GM23338 (cell line): ENCODE results near the gene SLC45A3. TPM values are rescaled to one million over a fixed set of nuclear protein-coding genes. Genes with fewer than 3 reads are reported as not detected.

Source experiments
- ATAC-seq: fragments of 200-7000 bp; cut with Tn5 transposase; 3 replicates; pipeline ENCODE4 v1.9.1; 2020
- DNase-seq: peaks from one replicate; pipeline ENCODE4 v3.0.0-alpha.2; 2015; ENCODE audit warnings: low spot score
- H2AFZ ChIP-seq: fragments of 200-600 bp; sonication (generic); 2 replicates; pipeline ENCODE4 v1.8.0; 2016; ENCODE audit warnings: antibody characterized with exemption, mild to moderate bottlenecking, moderate library complexity
- H3F3A ChIP-seq: fragments of 200-600 bp; sonication (generic); replicated peaks from 2 replicates; pipeline ENCODE4 v1.8.0; 2017; ENCODE audit warnings: antibody characterized with exemption, mixed run types, low read depth
- H3K27ac ChIP-seq: fragments of 200-600 bp; sonication (generic); 2 replicates; pipeline ENCODE4 v1.6.1; 2016; ENCODE audit warnings: low read depth
- H3K27me3 ChIP-seq: fragments of 200-600 bp; sonication (generic); 2 replicates; pipeline ENCODE4 v1.8.0; 2016; ENCODE audit warnings: mild to moderate bottlenecking, mixed run types, moderate library complexity; ENCODE audit not compliant: insufficient read depth
- H3K36me3 ChIP-seq: fragments of 200-600 bp; sonication (generic); 2 replicates; pipeline ENCODE4 v1.8.0; 2016; ENCODE audit warnings: mild to moderate bottlenecking; ENCODE audit not compliant: insufficient read depth
- H3K4me1 ChIP-seq: fragments of 200-600 bp; sonication (generic); 2 replicates; pipeline ENCODE4 v1.8.0; 2016; ENCODE audit warnings: mild to moderate bottlenecking, moderate library complexity; ENCODE audit not compliant: insufficient read depth
- H3K4me2 ChIP-seq: fragments of 200-600 bp; sonication (generic); 2 replicates; pipeline ENCODE4 v1.7.1; 2017; ENCODE audit warnings: mixed run types
- H3K4me3 ChIP-seq: fragments of 200-600 bp; sonication (generic); 2 replicates; pipeline ENCODE4 v1.6.1; 2016; ENCODE audit warnings: mixed run types
- H3K79me2 ChIP-seq: fragments of 200-600 bp; sonication (generic); replicated peaks from 2 replicates; pipeline ENCODE4 v1.8.0; 2017; ENCODE audit warnings: mild to moderate bottlenecking; ENCODE audit not compliant: insufficient read depth
- H3K9me2 ChIP-seq: fragments of 200-600 bp; sonication (generic); 2 replicates; pipeline ENCODE4 v1.8.0; 2017; ENCODE audit not compliant: insufficient read depth
- H4K20me1 ChIP-seq: fragments of 200-600 bp; sonication (generic); replicated peaks from 2 replicates; pipeline ENCODE4 v1.8.0; 2017; ENCODE audit warnings: mild to moderate bottlenecking; ENCODE audit not compliant: insufficient read depth
- H3K27ac Mint-ChIP-seq: 2 replicates; pipeline ENCODE4 v1.8.0; 2020; ENCODE audit warnings: inconsistent platforms, mild to moderate bottlenecking, moderate library complexity, mixed read lengths
- H3K27me3 Mint-ChIP-seq: 3 replicates; pipeline ENCODE4 v1.8.0; 2022; ENCODE audit warnings: low read depth, mild to moderate bottlenecking, moderate library complexity, mixed read lengths, inconsistent platforms; ENCODE audit not compliant: insufficient read depth, poor library complexity
- H3K36me3 Mint-ChIP-seq: 3 replicates; pipeline ENCODE4 v1.8.0; 2021; ENCODE audit warnings: low read depth, mild to moderate bottlenecking, inconsistent platforms, moderate library complexity, mixed read lengths
- H3K4me1 Mint-ChIP-seq: 3 replicates; pipeline ENCODE4 v1.8.0; 2020; ENCODE audit warnings: mild to moderate bottlenecking, inconsistent platforms, mixed read lengths
- H3K4me3 Mint-ChIP-seq: 3 replicates; pipeline ENCODE4 v1.8.0; 2021; ENCODE audit warnings: moderate library complexity, mild to moderate bottlenecking, inconsistent platforms, mixed read lengths
- H3K9me3 Mint-ChIP-seq: 3 replicates; pipeline ENCODE4 v1.8.0; 2020; ENCODE audit warnings: moderate library complexity, mild to moderate bottlenecking, inconsistent platforms, mixed read lengths
- CREB1 ChIP-seq: fragments of 250-450 bp; sonication (Bioruptor Pico); IDR thresholded peaks from 2 replicates; pipeline ENCODE4 v1.5.0; 2020; ENCODE audit warnings: low read depth, mild to moderate bottlenecking, moderate library complexity
- EZH2 ChIP-seq: fragments of 200-600 bp; sonication (generic); IDR thresholded peaks from one replicate; pipeline ENCODE4 v1.8.0; 2017; ENCODE audit warnings: antibody characterized with exemption, mild to moderate bottlenecking, low read depth; ENCODE audit not compliant: unreplicated experiment
- EZH2phosphoT487 ChIP-seq: fragments of 200-600 bp; sonication (generic); IDR thresholded peaks from one replicate; pipeline ENCODE4 v1.8.1; 2018; ENCODE audit warnings: antibody characterized with exemption; ENCODE audit not compliant: unreplicated experiment
- JUNB ChIP-seq: IDR thresholded peaks from one replicate; pipeline ENCODE4 v1.6.1; 2016; ENCODE audit warnings: antibody characterized with exemption; ENCODE audit not compliant: unreplicated experiment
- NANOG ChIP-seq: IDR thresholded peaks from 2 replicates; pipeline ENCODE4 v1.6.1; 2016; ENCODE audit warnings: antibody characterized with exemption, borderline replicate concordance
- POLR2AphosphoS5 ChIP-seq: IDR thresholded peaks from 2 replicates; pipeline ENCODE4 v1.6.1; 2016; ENCODE audit warnings: antibody characterized with exemption, low read depth
- STAT1 ChIP-seq: IDR thresholded peaks from one replicate; pipeline ENCODE4 v1.6.1; 2016; ENCODE audit warnings: antibody characterized with exemption; ENCODE audit not compliant: unreplicated experiment
- ZNF114 ChIP-seq: fragments of 250-450 bp; sonication (Bioruptor Pico); IDR thresholded peaks from 2 replicates; pipeline ENCODE4 v1.5.0; 2020; ENCODE audit warnings: mild to moderate bottlenecking, moderate library complexity
- ZNF331 ChIP-seq: fragments of 250-450 bp; sonication (Bioruptor Pico); IDR thresholded peaks from 2 replicates; pipeline ENCODE4 v1.5.0; 2020; ENCODE audit warnings: low read depth, mild to moderate bottlenecking, moderate library complexity
- polyA plus RNA-seq: library from polyadenylated mRNA; unstranded; fragments of >200 nt; fragmentation: Nextera tagmentation; extraction: Ambion mirVana; gene quantifications from 2 replicates; pipeline ENCODE4 v1.2.1, GENCODE V29; 2016
- total RNA-seq: library from RNA; depleted of rRNA; stranded (reverse); fragments of >200 nt; shearing (Covaris generic); gene quantifications from 2 replicates; pipeline ENCODE4 v1.2.3, GENCODE V29; 2014
- TF ChIP-seq, protein P1 (sequence below): IDR thresholded peaks from 2 replicates; pipeline ENCODE4 v1.6.1; 2016; ENCODE audit warnings: antibody characterized with exemption
- TF ChIP-seq, protein P2 (sequence below): fragments of 250-450 bp; sonication (Bioruptor Pico); IDR thresholded peaks from 2 replicates; pipeline ENCODE4 v1.5.0; 2020; ENCODE audit warnings: mild to moderate bottlenecking, moderate library complexity
- TF ChIP-seq, protein P3 (sequence below), 2 experiments: fragments of 200-600 bp in 1 of 2; sonication (generic) in 1 of 2; conservative IDR thresholded peaks; 2 replicates each; pipeline versions ENCODE4 v1.5.1 to v1.6.1; 2016 to 2017; ENCODE audit warnings: antibody characterized with exemption in 2 of 2, low read depth in 2 of 2, mild to moderate bottlenecking in 2 of 2, moderate library complexity in 1 of 2
- TF ChIP-seq, protein P4 (sequence below): IDR thresholded peaks from one replicate; pipeline ENCODE4 v1.6.1; 2018; ENCODE audit warnings: antibody characterized with exemption; ENCODE audit not compliant: unreplicated experiment

The SLC45A3 gene
- total and polyA plus RNA-seq, 2 experiments from 2014 or later, result 4.7 to 16.0 TPM

DNA sequence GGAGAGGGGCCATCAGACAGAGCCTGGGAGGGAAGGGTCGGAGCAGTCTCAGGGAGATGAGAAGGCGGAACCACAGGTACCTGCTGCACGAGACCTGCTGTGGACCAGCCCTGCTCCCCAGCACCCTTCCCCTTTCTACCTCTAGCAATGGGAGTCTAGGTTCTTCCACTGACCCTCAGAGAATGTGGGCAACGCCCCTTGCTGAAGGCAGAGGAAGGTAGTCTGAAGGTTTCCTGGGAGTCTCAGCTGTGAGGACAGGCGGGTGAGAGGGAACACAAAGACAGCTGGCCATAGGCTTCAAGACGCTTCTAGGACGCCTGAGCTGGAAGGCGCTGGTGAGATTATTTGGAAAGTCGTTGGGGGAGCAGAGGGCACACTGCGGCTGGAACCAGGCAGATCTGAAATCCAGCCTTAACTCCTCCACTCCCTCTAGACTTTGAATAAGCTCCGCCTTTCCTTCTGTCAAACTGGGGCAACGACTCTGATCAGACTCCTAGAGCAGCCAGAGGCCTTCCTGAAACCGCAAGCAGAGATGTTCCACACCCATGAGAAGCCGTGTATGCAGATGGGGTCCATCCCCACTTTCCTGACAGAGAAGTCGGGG is 18.1 kb downstream of the SLC45A3 start:
- no peak overlapping the region for H3K27ac ChIP-seq
- H3K36me3 Mint-ChIP-seq, result peaks cover 6% of the 10 kb centered on the region; the same call in 2 of the 3 replicates
- peaks cover 12% of the 10 kb centered on the region; the same call in 1 of the 2 replicates for H3K79me2 ChIP-seq
- peaks cover 8% of the 10 kb centered on the region; the same call in 1 of the 2 replicates for H3K4me1 ChIP-seq
- no peak overlapping the region for H3K4me3 Mint-ChIP-seq
- H3K9me2 ChIP-seq, result no peaks in the 10 kb centered on the region
- no peak overlapping the region for H3K27ac Mint-ChIP-seq
- no peaks in the 10 kb centered on the region; the same call in none of the 2 replicates for H4K20me1 ChIP-seq
- no peaks in the 10 kb centered on the region for H3K36me3 ChIP-seq
- no peak overlapping the region for H3K4me2 ChIP-seq
- no peak overlapping the region for H2AFZ ChIP-seq
- H3F3A ChIP-seq, result peaks cover 8% of the 10 kb centered on the region; the same call in 1 of the 2 replicates
- TF ChIP-seq, protein P1, sequence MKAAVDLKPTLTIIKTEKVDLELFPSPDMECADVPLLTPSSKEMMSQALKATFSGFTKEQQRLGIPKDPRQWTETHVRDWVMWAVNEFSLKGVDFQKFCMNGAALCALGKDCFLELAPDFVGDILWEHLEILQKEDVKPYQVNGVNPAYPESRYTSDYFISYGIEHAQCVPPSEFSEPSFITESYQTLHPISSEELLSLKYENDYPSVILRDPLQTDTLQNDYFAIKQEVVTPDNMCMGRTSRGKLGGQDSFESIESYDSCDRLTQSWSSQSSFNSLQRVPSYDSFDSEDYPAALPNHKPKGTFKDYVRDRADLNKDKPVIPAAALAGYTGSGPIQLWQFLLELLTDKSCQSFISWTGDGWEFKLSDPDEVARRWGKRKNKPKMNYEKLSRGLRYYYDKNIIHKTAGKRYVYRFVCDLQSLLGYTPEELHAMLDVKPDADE, result no peak
- no peak for TF ChIP-seq STAT1
- no peak for TF ChIP-seq JUNB
- TF ChIP-seq POLR2AphosphoS5, result no peak
- TF ChIP-seq ZNF331, result no peak
- TF ChIP-seq, protein P2, sequence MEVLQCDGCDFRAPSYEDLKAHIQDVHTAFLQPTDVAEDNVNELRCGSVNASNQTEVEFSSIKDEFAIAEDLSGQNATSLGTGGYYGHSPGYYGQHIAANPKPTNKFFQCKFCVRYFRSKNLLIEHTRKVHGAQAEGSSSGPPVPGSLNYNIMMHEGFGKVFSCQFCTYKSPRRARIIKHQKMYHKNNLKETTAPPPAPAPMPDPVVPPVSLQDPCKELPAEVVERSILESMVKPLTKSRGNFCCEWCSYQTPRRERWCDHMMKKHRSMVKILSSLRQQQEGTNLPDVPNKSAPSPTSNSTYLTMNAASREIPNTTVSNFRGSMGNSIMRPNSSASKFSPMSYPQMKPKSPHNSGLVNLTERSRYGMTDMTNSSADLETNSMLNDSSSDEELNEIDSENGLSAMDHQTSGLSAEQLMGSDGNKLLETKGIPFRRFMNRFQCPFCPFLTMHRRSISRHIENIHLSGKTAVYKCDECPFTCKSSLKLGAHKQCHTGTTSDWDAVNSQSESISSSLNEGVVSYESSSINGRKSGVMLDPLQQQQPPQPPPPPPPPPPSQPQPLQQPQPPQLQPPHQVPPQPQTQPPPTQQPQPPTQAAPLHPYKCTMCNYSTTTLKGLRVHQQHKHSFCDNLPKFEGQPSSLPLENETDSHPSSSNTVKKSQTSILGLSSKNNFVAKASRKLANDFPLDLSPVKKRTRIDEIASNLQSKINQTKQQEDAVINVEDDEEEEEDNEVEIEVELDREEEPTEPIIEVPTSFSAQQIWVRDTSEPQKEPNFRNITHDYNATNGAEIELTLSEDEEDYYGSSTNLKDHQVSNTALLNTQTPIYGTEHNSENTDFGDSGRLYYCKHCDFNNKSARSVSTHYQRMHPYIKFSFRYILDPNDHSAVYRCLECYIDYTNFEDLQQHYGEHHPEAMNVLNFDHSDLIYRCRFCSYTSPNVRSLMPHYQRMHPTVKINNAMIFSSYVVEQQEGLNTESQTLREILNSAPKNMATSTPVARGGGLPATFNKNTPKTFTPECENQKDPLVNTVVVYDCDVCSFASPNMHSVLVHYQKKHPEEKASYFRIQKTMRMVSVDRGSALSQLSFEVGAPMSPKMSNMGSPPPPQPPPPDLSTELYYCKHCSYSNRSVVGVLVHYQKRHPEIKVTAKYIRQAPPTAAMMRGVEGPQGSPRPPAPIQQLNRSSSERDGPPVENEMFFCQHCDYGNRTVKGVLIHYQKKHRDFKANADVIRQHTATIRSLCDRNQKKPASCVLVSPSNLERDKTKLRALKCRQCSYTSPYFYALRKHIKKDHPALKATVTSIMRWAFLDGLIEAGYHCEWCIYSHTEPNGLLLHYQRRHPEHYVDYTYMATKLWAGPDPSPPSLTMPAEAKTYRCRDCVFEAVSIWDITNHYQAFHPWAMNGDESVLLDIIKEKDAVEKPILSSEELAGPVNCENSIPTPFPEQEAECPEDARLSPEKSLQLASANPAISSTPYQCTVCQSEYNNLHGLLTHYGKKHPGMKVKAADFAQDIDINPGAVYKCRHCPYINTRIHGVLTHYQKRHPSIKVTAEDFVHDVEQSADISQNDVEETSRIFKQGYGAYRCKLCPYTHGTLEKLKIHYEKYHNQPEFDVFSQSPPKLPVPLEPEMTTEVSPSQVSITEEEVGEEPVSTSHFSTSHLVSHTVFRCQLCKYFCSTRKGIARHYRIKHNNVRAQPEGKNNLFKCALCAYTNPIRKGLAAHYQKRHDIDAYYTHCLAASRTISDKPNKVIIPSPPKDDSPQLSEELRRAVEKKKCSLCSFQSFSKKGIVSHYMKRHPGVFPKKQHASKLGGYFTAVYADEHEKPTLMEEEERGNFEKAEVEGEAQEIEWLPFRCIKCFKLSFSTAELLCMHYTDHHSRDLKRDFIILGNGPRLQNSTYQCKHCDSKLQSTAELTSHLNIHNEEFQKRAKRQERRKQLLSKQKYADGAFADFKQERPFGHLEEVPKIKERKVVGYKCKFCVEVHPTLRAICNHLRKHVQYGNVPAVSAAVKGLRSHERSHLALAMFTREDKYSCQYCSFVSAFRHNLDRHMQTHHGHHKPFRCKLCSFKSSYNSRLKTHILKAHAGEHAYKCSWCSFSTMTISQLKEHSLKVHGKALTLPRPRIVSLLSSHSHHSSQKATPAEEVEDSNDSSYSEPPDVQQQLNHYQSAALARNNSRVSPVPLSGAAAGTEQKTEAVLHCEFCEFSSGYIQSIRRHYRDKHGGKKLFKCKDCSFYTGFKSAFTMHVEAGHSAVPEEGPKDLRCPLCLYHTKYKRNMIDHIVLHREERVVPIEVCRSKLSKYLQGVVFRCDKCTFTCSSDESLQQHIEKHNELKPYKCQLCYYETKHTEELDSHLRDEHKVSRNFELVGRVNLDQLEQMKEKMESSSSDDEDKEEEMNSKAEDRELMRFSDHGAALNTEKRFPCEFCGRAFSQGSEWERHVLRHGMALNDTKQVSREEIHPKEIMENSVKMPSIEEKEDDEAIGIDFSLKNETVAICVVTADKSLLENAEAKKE, result no peak
- TF ChIP-seq, protein P3, sequence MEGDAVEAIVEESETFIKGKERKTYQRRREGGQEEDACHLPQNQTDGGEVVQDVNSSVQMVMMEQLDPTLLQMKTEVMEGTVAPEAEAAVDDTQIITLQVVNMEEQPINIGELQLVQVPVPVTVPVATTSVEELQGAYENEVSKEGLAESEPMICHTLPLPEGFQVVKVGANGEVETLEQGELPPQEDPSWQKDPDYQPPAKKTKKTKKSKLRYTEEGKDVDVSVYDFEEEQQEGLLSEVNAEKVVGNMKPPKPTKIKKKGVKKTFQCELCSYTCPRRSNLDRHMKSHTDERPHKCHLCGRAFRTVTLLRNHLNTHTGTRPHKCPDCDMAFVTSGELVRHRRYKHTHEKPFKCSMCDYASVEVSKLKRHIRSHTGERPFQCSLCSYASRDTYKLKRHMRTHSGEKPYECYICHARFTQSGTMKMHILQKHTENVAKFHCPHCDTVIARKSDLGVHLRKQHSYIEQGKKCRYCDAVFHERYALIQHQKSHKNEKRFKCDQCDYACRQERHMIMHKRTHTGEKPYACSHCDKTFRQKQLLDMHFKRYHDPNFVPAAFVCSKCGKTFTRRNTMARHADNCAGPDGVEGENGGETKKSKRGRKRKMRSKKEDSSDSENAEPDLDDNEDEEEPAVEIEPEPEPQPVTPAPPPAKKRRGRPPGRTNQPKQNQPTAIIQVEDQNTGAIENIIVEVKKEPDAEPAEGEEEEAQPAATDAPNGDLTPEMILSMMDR (conservative IDR thresholded peaks at IDR 0.05; ENCODE audit: low read depth in 2 of 2), result no peak
- no peak for TF ChIP-seq NANOG
- no peak for TF ChIP-seq EZH2
- no peak for TF ChIP-seq ZNF114 (CRISPR knock-in tag)
- TF ChIP-seq, protein P4, sequence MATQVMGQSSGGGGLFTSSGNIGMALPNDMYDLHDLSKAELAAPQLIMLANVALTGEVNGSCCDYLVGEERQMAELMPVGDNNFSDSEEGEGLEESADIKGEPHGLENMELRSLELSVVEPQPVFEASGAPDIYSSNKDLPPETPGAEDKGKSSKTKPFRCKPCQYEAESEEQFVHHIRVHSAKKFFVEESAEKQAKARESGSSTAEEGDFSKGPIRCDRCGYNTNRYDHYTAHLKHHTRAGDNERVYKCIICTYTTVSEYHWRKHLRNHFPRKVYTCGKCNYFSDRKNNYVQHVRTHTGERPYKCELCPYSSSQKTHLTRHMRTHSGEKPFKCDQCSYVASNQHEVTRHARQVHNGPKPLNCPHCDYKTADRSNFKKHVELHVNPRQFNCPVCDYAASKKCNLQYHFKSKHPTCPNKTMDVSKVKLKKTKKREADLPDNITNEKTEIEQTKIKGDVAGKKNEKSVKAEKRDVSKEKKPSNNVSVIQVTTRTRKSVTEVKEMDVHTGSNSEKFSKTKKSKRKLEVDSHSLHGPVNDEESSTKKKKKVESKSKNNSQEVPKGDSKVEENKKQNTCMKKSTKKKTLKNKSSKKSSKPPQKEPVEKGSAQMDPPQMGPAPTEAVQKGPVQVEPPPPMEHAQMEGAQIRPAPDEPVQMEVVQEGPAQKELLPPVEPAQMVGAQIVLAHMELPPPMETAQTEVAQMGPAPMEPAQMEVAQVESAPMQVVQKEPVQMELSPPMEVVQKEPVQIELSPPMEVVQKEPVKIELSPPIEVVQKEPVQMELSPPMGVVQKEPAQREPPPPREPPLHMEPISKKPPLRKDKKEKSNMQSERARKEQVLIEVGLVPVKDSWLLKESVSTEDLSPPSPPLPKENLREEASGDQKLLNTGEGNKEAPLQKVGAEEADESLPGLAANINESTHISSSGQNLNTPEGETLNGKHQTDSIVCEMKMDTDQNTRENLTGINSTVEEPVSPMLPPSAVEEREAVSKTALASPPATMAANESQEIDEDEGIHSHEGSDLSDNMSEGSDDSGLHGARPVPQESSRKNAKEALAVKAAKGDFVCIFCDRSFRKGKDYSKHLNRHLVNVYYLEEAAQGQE, result no peak
- TF ChIP-seq EZH2phosphoT487, result no peak
- no peak for TF ChIP-seq CREB1 (CRISPR knock-in tag)
- DNase-seq (no peak), ATAC-seq (no peak)
- H3K27me3 ChIP-seq, result no peaks in the 10 kb centered on the region
- no peaks in the 10 kb centered on the region for H3K9me3 Mint-ChIP-seq
- peaks cover 18% of the 10 kb centered on the region for H3K27me3 Mint-ChIP-seq
- no peak overlapping the region for H3K4me3 ChIP-seq
- H3K4me1 Mint-ChIP-seq, result peaks cover 54% of the 10 kb centered on the region
